NB4 (cell line): Measurements from ENCODE around the gene ACAD11.

Source experiments
- DNase-seq: peaks from one replicate; pipeline ENCODE4 v3.0.0; 2010; ENCODE audit warnings: low read depth
- H3K4me3 ChIP-seq: one replicate; pipeline ENCODE4 v1.5.1; 2011; ENCODE audit warnings: mild to moderate bottlenecking, low read depth, low read length, moderate library complexity
- CTCF ChIP-seq: IDR thresholded peaks from one replicate; pipeline ENCODE4 v1.5.1; 2012; ENCODE audit warnings: low read depth, low read length
- MYC ChIP-seq: IDR thresholded peaks from 2 replicates; pipeline ENCODE4 v1.6.1; 2011; ENCODE audit warnings: low read depth, low read length
- POLR2A ChIP-seq: IDR thresholded peaks from 2 replicates; pipeline ENCODE4 v1.6.1; 2011; ENCODE audit warnings: mild to moderate bottlenecking; ENCODE audit not compliant: insufficient read length; ENCODE audit errors: extremely low read depth
- TF ChIP-seq, protein P1 (sequence below): IDR thresholded peaks from 2 replicates; pipeline ENCODE4 v1.6.1; 2011; ENCODE audit warnings: low read depth, low read length

ACAD11 gene

DNA sequence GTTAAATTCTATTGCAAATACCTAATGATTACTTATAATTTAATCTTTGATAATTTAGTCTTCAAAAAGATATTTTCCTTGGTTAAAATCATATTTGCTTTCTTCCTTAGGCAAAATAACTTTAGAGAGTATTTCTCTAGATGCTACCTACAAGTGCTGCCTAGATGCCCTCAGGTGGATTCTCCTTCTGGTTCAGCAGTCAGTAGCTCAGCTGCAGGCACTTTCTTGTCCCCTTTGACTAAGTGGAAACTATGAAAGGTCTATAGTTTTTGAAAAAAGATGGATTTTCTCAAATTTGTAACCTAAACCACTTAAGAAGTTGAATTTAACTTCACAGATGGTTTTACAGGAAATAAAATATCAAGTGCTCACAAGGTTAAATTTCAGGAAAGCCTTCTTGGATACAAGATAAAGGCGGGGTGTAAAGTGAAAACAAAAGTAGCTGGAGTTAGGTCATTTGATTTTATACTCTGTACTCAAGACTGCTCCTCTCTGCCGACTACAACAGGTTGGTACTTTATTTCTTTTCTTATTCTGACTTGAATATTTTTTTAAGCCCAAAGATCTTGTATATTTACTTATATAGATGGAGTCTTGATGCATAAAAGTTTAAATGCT, 62.7 kb downstream of the ACAD11 start, which contains the start of gene ACKR4:
Gene ACKR4, plus strand, starts transcription at position 455 of the 618 bp plus-strand sequence. CDS start 3,128 bp downstream, outside the sequence.
- no peak within 1 kb of the TSS for H3K4me3 ChIP-seq
- TF ChIP-seq POLR2A (no peak), MYC (no peak), CTCF (no peak)
- TF ChIP-seq, protein P1, sequence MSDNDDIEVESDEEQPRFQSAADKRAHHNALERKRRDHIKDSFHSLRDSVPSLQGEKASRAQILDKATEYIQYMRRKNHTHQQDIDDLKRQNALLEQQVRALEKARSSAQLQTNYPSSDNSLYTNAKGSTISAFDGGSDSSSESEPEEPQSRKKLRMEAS: no peak
- no peak for DNase-seq

- TF ChIP-seq POLR2A (no peak), MYC (no peak), CTCF (no peak)
- TF ChIP-seq, protein P1: no peak
- no peak overlapping the region for H3K4me3 ChIP-seq
- DNase-seq: no peak
Measured at GRCh38 chr3:132596326-132596725, 63.3 kb downstream of the ACAD11 start.

DNA sequence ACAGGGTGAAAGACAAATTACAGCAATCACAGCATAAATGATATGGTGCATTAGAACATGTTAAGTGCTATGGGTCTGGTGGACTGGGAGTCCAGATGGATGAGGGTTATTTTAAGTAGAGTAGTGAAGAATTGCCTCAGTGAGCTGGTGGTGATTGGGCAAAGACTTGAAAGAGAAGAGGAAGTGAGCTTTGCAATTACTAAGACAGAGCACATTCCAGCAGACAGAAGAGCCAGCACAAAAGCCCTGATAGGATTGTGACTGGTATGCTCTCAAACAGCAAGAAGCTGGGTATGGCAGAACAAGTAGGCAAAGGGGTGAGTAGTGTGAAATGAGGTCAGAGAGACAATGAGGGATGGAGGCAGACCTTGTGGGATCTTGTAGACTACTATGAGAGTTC, 64.6 kb downstream of the ACAD11 start:
- no peak overlapping the region for H3K4me3 ChIP-seq
- DNase-seq: peak; percentile 36

DNA sequence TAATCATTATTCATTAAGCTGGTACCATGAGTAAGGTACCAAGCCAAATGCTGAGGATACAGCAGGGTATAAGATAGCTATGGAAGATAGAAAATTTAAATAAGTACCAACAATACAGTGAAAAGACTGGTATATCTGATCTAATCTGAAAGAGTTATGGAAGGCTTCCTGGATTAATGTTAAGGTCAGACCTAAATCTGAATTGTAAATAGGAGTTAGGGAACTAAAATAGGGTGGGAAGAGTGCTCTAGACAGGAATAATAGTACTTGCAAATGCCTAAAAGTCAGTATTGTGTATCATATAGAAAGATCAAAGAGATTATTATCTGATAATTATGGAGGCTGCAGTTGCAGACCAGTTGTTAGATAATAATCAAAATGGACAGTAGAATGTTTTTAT, 65.1 kb downstream of the ACAD11 start:
- no peak for DNase-seq
- TF ChIP-seq MYC (no peak), POLR2A (no peak), CTCF (no peak)
- TF ChIP-seq, protein P1: no peak
- H3K4me3 ChIP-seq: no peak overlapping the region

More for the DNA sequence above, 64.6 kb downstream of the ACAD11 start:
- TF ChIP-seq, protein P1: no peak
- no peak for TF ChIP-seq MYC
- no peak for TF ChIP-seq CTCF
- TF ChIP-seq POLR2A: no peak

GRCh38 chr3:132593947-132594323, 65.7 kb downstream of the ACAD11 start:
- H3K4me3 ChIP-seq: no peak overlapping the region
- no peak for TF ChIP-seq MYC
- TF ChIP-seq CTCF: no peak
- TF ChIP-seq, protein P1: no peak
- TF ChIP-seq POLR2A: no peak
- no peak for DNase-seq
